Stimulated activated naive CD8-positive, alpha-beta T cell treated with anti-CD3 and anti-CD28 coated beads, Interleukin-15, Interleukin-2, amounts not matched to agents 100 U/mL and 50 U/mL, for 24 hours (primary cell): ENCODE measurements around the gene CACNG1.

Source experiments
- ATAC-seq: fragments of 150-1000 bp; cut with Tn5 transposase; one replicate; pipeline ENCODE4 v1.10.0; 2021
- DNase-seq: peaks from one replicate; pipeline ENCODE4 v3.0.0; 2021

CACNG1 gene

GRCh38 chr17:67044016-67044772 is at the start of gene CACNG1:
Gene CACNG1, plus strand, starts transcription at chr17:67044554. Its CDS starts 107 bp downstream, at chr17:67044661.
- ATAC-seq (no peak), DNase-seq (no peak)

- DNase-seq (no peak), ATAC-seq (no peak)
Observed at GRCh38 chr17:66994930-66995535, 49.3 kb upstream of the CACNG1 start.

GRCh38 chr17:66995944-66996343 is 48.4 kb upstream of the CACNG1 start:
- ATAC-seq (no peak), DNase-seq (no peak)

- DNase-seq (no peak), ATAC-seq (no peak)
Observed at GRCh38 chr17:66996926-66997325, 47.4 kb upstream of the CACNG1 start.

- ATAC-seq = no peak
- no peak for DNase-seq
Observed at GRCh38 chr17:67003231-67003630, 41.1 kb upstream of the CACNG1 start.

- ATAC-seq = no peak
- no peak for DNase-seq
Observed at GRCh38 chr17:67004181-67004580, 40.2 kb upstream of the CACNG1 start.

- no peak for ATAC-seq
- DNase-seq = no peak
Observed at GRCh38 chr17:67007266-67007665, 37.1 kb upstream of the CACNG1 start.

GRCh38 chr17:67008101-67008500 is 36.3 kb upstream of the CACNG1 start:
- DNase-seq (no peak), ATAC-seq (no peak)

- ATAC-seq = no peak
Observed at GRCh38 chr17:67011527-67012175, 32.7 kb upstream of the CACNG1 start.

GRCh38 chr17:67013891-67014290 is 30.5 kb upstream of the CACNG1 start:
- ATAC-seq = no peak
- DNase-seq = no peak

More at GRCh38 chr17:67011527-67012175, 32.7 kb upstream of the CACNG1 start:
- DNase-seq = no peak

GRCh38 chr17:67015001-67015400 is 29.4 kb upstream of the CACNG1 start:
- DNase-seq (no peak), ATAC-seq (no peak)

- ATAC-seq = no peak
Observed at GRCh38 chr17:67016039-67016762, 28.2 kb upstream of the CACNG1 start.

GRCh38 chr17:67017910-67018309 is 26.4 kb upstream of the CACNG1 start:
- DNase-seq = no peak
- ATAC-seq = no peak

More at GRCh38 chr17:67016039-67016762, 28.2 kb upstream of the CACNG1 start:
- no peak for DNase-seq

- ATAC-seq = no peak
- no peak for DNase-seq
Observed at GRCh38 chr17:67018471-67019434, 25.6 kb upstream of the CACNG1 start.

GRCh38 chr17:67019809-67020208 is 24.5 kb upstream of the CACNG1 start:
- ATAC-seq = no peak
- no peak for DNase-seq

- ATAC-seq = no peak
- DNase-seq = no peak
Observed at GRCh38 chr17:67020293-67020766, 24.0 kb upstream of the CACNG1 start.

GRCh38 chr17:67021196-67021595 is 23.2 kb upstream of the CACNG1 start:
- ATAC-seq = no peak
- DNase-seq = no peak

- ATAC-seq (no peak), DNase-seq (no peak)
Observed at GRCh38 chr17:67021743-67022450, 22.5 kb upstream of the CACNG1 start.

GRCh38 chr17:67022451-67022810 is 21.9 kb upstream of the CACNG1 start:
- DNase-seq (no peak), ATAC-seq (no peak)

GRCh38 chr17:67024736-67025135 is 19.6 kb upstream of the CACNG1 start:
- no peak for ATAC-seq
- no peak for DNase-seq
